ENCODE results near the gene C20orf202.

The C20orf202 gene

GRCh38 chr20:1184638-1185315 lies 18.5 kb upstream of the C20orf202 start, which contains the start of gene TMEM74B:
TSS of gene TMEM74B (minus strand) at chr20:1184981. CDS start at chr20:1183801, 1,180 bp downstream.
- DNase-seq: no peak

- DNase-seq: peak; percentile 52
Measured at GRCh38 chr20:1185316-1185741, 17.9 kb upstream of the C20orf202 start.

- DNase-seq: peak; percentile 74
Measured at GRCh38 chr20:1185790-1186334, 17.4 kb upstream of the C20orf202 start.

GRCh38 chr20:1186367-1186991 lies 16.8 kb upstream of the C20orf202 start:
- no peak for DNase-seq

- DNase-seq: no peak
Measured at GRCh38 chr20:1187605-1188171, 15.6 kb upstream of the C20orf202 start.

GRCh38 chr20:1188347-1188746 lies 14.9 kb upstream of the C20orf202 start:
- no peak for DNase-seq

- no peak for DNase-seq
Measured at GRCh38 chr20:1189827-1190226, 13.4 kb upstream of the C20orf202 start.

GRCh38 chr20:1190847-1191246 lies 12.4 kb upstream of the C20orf202 start:
- DNase-seq: no peak

- no peak for DNase-seq
Measured at GRCh38 chr20:1191299-1191698, 12.0 kb upstream of the C20orf202 start.

- no peak for DNase-seq
Measured at GRCh38 chr20:1195226-1195625, 8.0 kb upstream of the C20orf202 start.

- no peak for DNase-seq
Measured at GRCh38 chr20:1196634-1197033, 6.6 kb upstream of the C20orf202 start.

- DNase-seq: no peak
Measured at GRCh38 chr20:1197801-1198200, 5.5 kb upstream of the C20orf202 start.

GRCh38 chr20:1198751-1199150 lies 4.5 kb upstream of the C20orf202 start:
- DNase-seq: no peak

GRCh38 chr20:1199212-1199873 lies 3.9 kb upstream of the C20orf202 start:
- no peak for DNase-seq

GRCh38 chr20:1199964-1200363 lies 3.3 kb upstream of the C20orf202 start:
- DNase-seq: no peak

- DNase-seq: no peak
Measured at GRCh38 chr20:1203630-1204029, 376 bp downstream of the C20orf202 start.

GRCh38 chr20:1204113-1204512 lies 859 bp downstream of the C20orf202 start:
- no peak for DNase-seq

- DNase-seq: no peak
Measured at GRCh38 chr20:1204576-1204975, 1.3 kb downstream of the C20orf202 start.

- no peak for DNase-seq
Measured at GRCh38 chr20:1205802-1206201, 2.5 kb downstream of the C20orf202 start.

GRCh38 chr20:1206366-1207148 lies 3.3 kb downstream of the C20orf202 start:
- DNase-seq: no peak

GRCh38 chr20:1207293-1207878 lies 4.1 kb downstream of the C20orf202 start:
- no peak for DNase-seq
